ENCODE measurements around the gene LPAR2. TPM values are rescaled to one million over a fixed set of nuclear protein-coding genes. Genes with fewer than 3 reads are reported as not detected.
A peak's percentile ranks its signal among the peaks of the same experiment; 100 is the strongest.

The LPAR2 gene
- total RNA-seq, 1 experiment from 2014 or later: 22.0 TPM

DNA sequence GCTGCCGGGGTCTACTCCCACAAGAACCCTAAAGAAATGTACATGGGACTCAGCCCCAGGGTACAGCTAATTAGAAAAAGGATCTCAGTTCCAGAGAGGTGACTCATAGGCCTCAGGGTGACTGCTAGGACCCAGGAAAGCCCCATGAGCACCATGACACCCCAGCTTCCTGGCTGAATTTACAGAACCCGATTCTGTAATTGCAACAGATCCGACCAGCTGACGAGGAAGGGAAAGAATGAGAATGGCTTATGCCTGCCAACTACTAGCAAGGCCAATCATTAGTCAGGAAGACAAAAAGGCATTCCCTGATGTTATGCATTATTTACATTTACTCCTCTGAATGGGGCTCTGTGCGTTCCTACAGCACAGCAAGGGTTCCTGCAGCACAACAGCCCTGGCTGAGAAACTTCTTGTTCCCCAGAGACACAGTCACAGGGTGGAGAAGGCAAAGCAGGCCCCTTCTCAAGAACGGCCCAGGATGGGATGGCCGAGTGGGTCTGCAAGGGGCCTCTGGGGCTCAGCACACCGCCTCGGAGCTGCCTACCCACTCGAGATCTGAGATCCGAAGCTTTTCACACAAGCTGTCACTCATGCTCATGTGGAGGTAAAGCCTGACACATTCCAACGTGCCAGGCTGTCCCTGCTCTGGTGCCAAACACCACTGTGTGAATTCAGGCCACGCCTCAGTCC is 36.7 kb downstream of the LPAR2 start:
- H3K79me2 ChIP-seq (ENCODE audit: low read length): no peaks in the 10 kb centered on the region
- H3K36me3 ChIP-seq (ENCODE audit: insufficient read depth, low read length): no peaks in the 10 kb centered on the region
- H3K4me2 ChIP-seq (ENCODE audit: low read depth, low read length, poor library complexity, severe bottlenecking): no peak overlapping the region
- H3K27ac ChIP-seq (ENCODE audit: low read length): no peak overlapping the region
- no peak for DNase-seq
- H3K4me3 ChIP-seq (ENCODE audit: low read length): no peak overlapping the region
- H3K9me3 ChIP-seq (ENCODE audit: low read length): no peaks in the 10 kb centered on the region
- no peaks in the 10 kb centered on the region for H4K20me1 ChIP-seq (ENCODE audit: insufficient read depth, low read depth, low read length)
- H3K9me2 ChIP-seq (replicated peaks; ENCODE audit: insufficient read depth, low read length): no peaks in the 10 kb centered on the region
- no peak overlapping the region for H3K9ac ChIP-seq (ENCODE audit: low read length)
- H3K27me3 ChIP-seq (ENCODE audit: low read length): no peaks in the 10 kb centered on the region
- no peak overlapping the region for H2AFZ ChIP-seq (ENCODE audit: low read length)
- peaks cover 3% of the 10 kb centered on the region; the same call in 1 of the 2 replicates for H3K4me1 ChIP-seq (ENCODE audit: low read length)

DNA sequence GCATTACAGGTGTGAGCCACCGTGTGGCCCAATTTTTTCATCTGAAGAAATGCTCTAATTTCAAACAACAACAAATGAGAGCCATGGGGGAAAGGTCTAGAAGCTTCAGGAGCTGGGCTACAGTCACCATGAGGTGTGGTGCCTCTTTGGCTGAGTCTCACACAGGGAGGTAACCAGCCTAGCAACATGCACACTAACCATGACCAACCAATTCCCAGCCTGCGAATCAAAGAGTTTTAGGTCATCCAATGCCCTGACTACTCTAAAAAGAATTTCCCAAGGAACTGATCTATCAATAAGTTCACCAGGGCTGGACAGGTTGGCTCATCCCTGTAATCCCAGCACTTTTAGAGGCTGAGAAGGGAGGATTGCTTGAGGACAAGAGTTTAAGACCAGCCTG is 39.5 kb downstream of the LPAR2 start:
- H3K79me2 ChIP-seq (ENCODE audit: low read length): no peaks in the 10 kb centered on the region
- no peak overlapping the region for H3K27ac ChIP-seq (ENCODE audit: low read length)
- H3K4me1 ChIP-seq (ENCODE audit: low read length): peaks cover 3% of the 10 kb centered on the region; the same call in 1 of the 2 replicates
- H2AFZ ChIP-seq (ENCODE audit: low read length): no peak overlapping the region
- DNase-seq: no peak
- H4K20me1 ChIP-seq (ENCODE audit: insufficient read depth, low read depth, low read length): no peaks in the 10 kb centered on the region
- no peak overlapping the region for H3K4me3 ChIP-seq (ENCODE audit: low read length)
- no peaks in the 10 kb centered on the region for H3K36me3 ChIP-seq (ENCODE audit: insufficient read depth, low read length)
- H3K9me3 ChIP-seq (ENCODE audit: low read length): no peaks in the 10 kb centered on the region
- H3K9me2 ChIP-seq (replicated peaks; ENCODE audit: insufficient read depth, low read length): no peaks in the 10 kb centered on the region
- H3K4me2 ChIP-seq (ENCODE audit: low read depth, low read length, poor library complexity, severe bottlenecking): no peak overlapping the region
- H3K27me3 ChIP-seq (ENCODE audit: low read length): no peaks in the 10 kb centered on the region
- no peak overlapping the region for H3K9ac ChIP-seq (ENCODE audit: low read length)

DNA sequence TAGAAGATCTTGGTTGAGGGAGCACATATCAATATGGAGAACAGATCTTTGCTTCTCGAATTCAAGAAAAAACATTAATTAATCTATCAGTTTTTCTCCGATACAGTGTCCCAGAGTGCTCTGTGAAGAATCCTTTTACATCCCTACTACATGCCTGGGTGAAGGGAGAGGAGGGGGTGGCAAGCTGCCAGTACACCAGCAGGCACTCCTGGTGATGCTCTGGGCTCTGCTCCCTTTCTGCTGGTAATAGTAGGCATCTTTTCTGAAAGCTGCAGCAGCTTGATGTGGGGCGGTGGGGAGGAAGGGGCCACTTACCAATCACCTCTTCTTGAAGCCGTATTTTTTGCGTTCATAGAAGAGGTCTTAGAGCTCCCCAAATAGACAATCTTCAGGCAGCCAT is 40.2 kb downstream of the LPAR2 start:
- Histone ChIP-seq H3K36me3 (ENCODE audit: insufficient read depth, low read length) (no peaks in the 10 kb centered on the region), H3K4me3 (ENCODE audit: low read length) (no peak overlapping the region), H3K9ac (ENCODE audit: low read length) (no peak overlapping the region), H3K9me3 (ENCODE audit: low read length) (no peaks in the 10 kb centered on the region), H3K4me2 (ENCODE audit: low read depth, low read length, poor library complexity, severe bottlenecking) (no peak overlapping the region), H2AFZ (ENCODE audit: low read length) (no peak overlapping the region), H4K20me1 (ENCODE audit: insufficient read depth, low read depth, low read length) (no peaks in the 10 kb centered on the region), H3K9me2 (replicated peaks; ENCODE audit: insufficient read depth, low read length) (no peaks in the 10 kb centered on the region), H3K27ac (ENCODE audit: low read length) (no peak overlapping the region), H3K27me3 (ENCODE audit: low read length) (no peaks in the 10 kb centered on the region), H3K4me1 (ENCODE audit: low read length) (peaks cover 3% of the 10 kb centered on the region; the same call in 1 of the 2 replicates), H3K79me2 (ENCODE audit: low read length) (no peaks in the 10 kb centered on the region)
- DNase-seq: no peak

DNA sequence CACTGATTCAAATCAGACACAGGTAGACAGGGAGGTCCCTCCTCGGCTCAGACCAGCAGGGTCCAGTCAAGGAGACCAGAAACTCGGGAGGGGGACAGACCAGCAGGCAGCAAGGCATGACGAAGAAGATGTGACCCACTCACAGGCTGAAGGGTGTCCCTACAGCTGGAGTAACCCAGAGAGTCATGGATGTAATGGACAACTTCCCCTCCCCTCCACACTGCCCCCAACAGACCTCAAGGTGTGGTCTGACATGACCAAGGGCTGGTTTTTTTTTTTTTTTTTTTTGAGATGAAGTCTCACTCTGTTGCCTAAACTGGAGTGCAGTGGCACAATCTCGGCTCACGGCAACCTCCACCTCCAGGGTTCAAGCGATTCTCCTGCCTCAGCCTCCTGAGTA is 43.7 kb downstream of the LPAR2 start:
- Histone ChIP-seq H3K27me3 (ENCODE audit: low read length) (no peaks in the 10 kb centered on the region), H2AFZ (ENCODE audit: low read length) (no peak overlapping the region), H3K9ac (ENCODE audit: low read length) (no peak overlapping the region), H3K27ac (ENCODE audit: low read length) (no peak overlapping the region), H4K20me1 (ENCODE audit: insufficient read depth, low read depth, low read length) (no peaks in the 10 kb centered on the region), H3K4me2 (ENCODE audit: low read depth, low read length, poor library complexity, severe bottlenecking) (no peak overlapping the region), H3K79me2 (ENCODE audit: low read length) (no peaks in the 10 kb centered on the region), H3K4me3 (ENCODE audit: low read length) (no peak overlapping the region), H3K36me3 (ENCODE audit: insufficient read depth, low read length) (no peaks in the 10 kb centered on the region), H3K9me3 (ENCODE audit: low read length) (no peaks in the 10 kb centered on the region), H3K9me2 (replicated peaks; ENCODE audit: insufficient read depth, low read length) (no peaks in the 10 kb centered on the region), H3K4me1 (ENCODE audit: low read length) (no peaks in the 10 kb centered on the region)
- no peak for DNase-seq

DNA sequence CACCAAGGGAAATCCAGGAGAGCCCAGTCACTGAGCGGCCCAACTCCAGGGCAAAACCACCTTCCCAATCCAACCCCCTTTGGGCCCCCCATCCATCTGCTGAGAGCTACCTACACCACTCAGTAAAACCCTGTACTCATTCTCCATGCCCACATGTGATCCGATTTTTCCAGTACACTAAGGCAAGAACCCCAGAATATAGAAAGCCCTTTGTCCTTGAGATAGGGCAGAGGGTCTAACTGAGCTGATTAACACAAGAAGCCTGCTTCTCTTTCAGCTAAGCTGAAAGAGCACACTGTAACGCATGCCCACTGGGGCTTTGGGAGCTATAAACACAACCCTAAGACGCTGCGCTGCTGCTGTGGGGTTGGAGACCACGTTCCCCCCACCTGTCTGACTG is 45.5 kb downstream of the LPAR2 start:
- Histone ChIP-seq H3K79me2 (ENCODE audit: low read length) (no peaks in the 10 kb centered on the region), H3K9me2 (replicated peaks; ENCODE audit: insufficient read depth, low read length) (no peaks in the 10 kb centered on the region), H2AFZ (ENCODE audit: low read length) (no peak overlapping the region), H3K36me3 (ENCODE audit: insufficient read depth, low read length) (no peaks in the 10 kb centered on the region), H3K9me3 (ENCODE audit: low read length) (no peaks in the 10 kb centered on the region), H4K20me1 (ENCODE audit: insufficient read depth, low read depth, low read length) (no peaks in the 10 kb centered on the region), H3K27me3 (ENCODE audit: low read length) (no peaks in the 10 kb centered on the region), H3K4me1 (ENCODE audit: low read length) (no peaks in the 10 kb centered on the region), H3K4me2 (ENCODE audit: low read depth, low read length, poor library complexity, severe bottlenecking) (no peak overlapping the region), H3K9ac (ENCODE audit: low read length) (no peak overlapping the region), H3K4me3 (ENCODE audit: low read length) (no peak overlapping the region), H3K27ac (ENCODE audit: low read length) (no peak overlapping the region)
- DNase-seq: no peak

DNA sequence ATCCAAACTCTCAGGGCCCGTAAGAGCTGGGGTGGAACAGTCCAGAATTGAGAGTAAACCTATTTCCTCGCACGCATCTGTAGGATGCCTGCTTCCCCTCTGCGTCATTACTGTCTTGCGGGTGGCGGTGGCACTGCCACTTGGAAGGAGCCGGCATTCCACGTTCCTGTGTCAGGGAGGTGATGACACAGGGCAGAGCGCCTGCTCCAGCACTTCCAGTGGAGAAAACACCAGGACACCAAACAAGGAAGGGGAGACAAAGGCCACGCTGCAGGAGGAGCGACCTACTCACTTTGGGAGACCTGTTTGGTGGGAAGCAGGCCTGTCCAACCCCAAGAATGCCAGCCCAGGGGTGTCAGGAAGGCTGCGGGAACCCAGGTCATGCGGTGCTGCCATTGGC is 46.6 kb downstream of the LPAR2 start:
- H3K9me2 ChIP-seq (replicated peaks; ENCODE audit: insufficient read depth, low read length): no peaks in the 10 kb centered on the region
- H3K27me3 ChIP-seq (ENCODE audit: low read length): no peaks in the 10 kb centered on the region
- H4K20me1 ChIP-seq (ENCODE audit: insufficient read depth, low read depth, low read length): no peaks in the 10 kb centered on the region
- H3K9me3 ChIP-seq (ENCODE audit: low read length): no peaks in the 10 kb centered on the region
- H3K4me3 ChIP-seq (ENCODE audit: low read length): no peak overlapping the region
- no peak overlapping the region for H3K9ac ChIP-seq (ENCODE audit: low read length)
- no peak overlapping the region for H3K27ac ChIP-seq (ENCODE audit: low read length)
- no peak overlapping the region for H2AFZ ChIP-seq (ENCODE audit: low read length)
- no peak for DNase-seq
- no peaks in the 10 kb centered on the region for H3K79me2 ChIP-seq (ENCODE audit: low read length)
- H3K4me2 ChIP-seq (ENCODE audit: low read depth, low read length, poor library complexity, severe bottlenecking): no peak overlapping the region
- no peaks in the 10 kb centered on the region for H3K4me1 ChIP-seq (ENCODE audit: low read length)
- H3K36me3 ChIP-seq (ENCODE audit: insufficient read depth, low read length): no peaks in the 10 kb centered on the region

DNA sequence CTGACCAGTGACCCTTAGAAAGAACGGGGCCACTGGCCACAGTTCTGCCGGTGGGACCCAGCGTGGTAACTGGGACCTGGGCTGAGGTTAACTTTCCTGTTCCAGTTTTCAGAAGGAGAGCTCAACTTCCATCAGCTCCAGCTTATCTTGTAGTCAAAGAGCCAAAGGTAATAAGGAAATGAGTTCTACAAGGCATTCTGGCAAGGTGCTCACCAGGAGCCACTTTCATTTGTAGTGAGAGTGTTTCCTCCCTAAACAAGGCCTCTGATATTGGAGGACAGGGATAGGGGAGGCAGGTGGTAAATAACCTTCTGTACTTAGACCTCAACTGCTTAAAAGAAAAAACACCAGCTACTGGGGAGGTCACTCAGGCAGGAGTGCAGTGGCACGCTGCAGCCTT is 47.6 kb downstream of the LPAR2 start:
- H3K36me3 ChIP-seq (ENCODE audit: insufficient read depth, low read length): no peaks in the 10 kb centered on the region
- H3K27ac ChIP-seq (ENCODE audit: low read length): no peak overlapping the region
- no peaks in the 10 kb centered on the region for H3K9me2 ChIP-seq (replicated peaks; ENCODE audit: insufficient read depth, low read length)
- DNase-seq: no peak
- H3K9ac ChIP-seq (ENCODE audit: low read length): no peak overlapping the region
- no peak overlapping the region for H3K4me2 ChIP-seq (ENCODE audit: low read depth, low read length, poor library complexity, severe bottlenecking)
- H2AFZ ChIP-seq (ENCODE audit: low read length): no peak overlapping the region
- no peaks in the 10 kb centered on the region for H3K27me3 ChIP-seq (ENCODE audit: low read length)
- H3K4me1 ChIP-seq (ENCODE audit: low read length): no peaks in the 10 kb centered on the region
- no peak overlapping the region for H3K4me3 ChIP-seq (ENCODE audit: low read length)
- no peaks in the 10 kb centered on the region for H3K9me3 ChIP-seq (ENCODE audit: low read length)
- H4K20me1 ChIP-seq (ENCODE audit: insufficient read depth, low read depth, low read length): no peaks in the 10 kb centered on the region
- no peaks in the 10 kb centered on the region for H3K79me2 ChIP-seq (ENCODE audit: low read length)

DNA sequence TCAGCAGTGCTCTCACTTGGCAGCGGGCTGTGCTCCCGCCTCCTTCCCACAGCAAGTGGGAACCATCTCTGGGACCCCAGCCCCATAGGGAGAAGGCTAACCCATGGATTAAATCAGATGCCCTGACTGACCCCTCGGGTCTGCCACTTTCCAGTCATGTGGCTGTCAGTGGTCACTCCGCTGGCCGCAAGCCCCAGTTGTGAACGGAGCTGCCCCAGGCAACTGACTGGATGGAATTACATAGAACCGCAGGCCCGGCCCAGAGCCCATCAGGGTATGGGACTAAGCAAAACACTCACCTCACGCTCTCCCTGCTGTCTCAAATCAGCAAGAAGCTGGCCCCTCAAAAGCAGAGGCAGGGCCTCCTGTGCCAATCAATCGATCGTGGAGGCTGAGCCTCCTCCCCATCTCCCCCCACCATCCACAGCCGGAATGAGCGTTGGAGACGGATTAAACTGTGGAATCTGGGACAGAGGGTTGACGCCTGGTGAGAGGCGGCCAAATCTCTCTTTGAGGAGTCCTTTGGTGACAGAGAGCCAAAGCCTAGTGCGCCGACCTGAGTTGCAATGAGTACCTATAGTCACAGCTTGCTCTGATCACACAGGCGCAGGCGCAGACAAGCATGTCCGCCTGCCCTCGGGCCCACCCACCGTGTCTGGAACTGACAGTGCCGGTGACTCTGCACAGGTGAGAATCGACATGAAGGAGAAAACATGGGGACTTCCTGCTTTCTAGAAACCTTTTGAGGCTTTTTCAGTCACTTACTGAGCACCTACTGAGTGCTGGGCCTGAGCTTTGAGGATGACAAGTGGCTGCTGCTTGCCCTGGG is 48.3 kb downstream of the LPAR2 start:
- no peaks in the 10 kb centered on the region for H3K79me2 ChIP-seq (ENCODE audit: low read length)
- H3K4me1 ChIP-seq (ENCODE audit: low read length): no peaks in the 10 kb centered on the region
- H3K4me2 ChIP-seq (ENCODE audit: low read depth, low read length, poor library complexity, severe bottlenecking): no peak overlapping the region
- no peak overlapping the region for H3K4me3 ChIP-seq (ENCODE audit: low read length)
- H3K27ac ChIP-seq (ENCODE audit: low read length): no peak overlapping the region
- no peaks in the 10 kb centered on the region for H3K36me3 ChIP-seq (ENCODE audit: insufficient read depth, low read length)
- no peak overlapping the region for H2AFZ ChIP-seq (ENCODE audit: low read length)
- H3K9me2 ChIP-seq (replicated peaks; ENCODE audit: insufficient read depth, low read length): no peaks in the 10 kb centered on the region
- no peaks in the 10 kb centered on the region for H3K9me3 ChIP-seq (ENCODE audit: low read length)
- H3K9ac ChIP-seq (ENCODE audit: low read length): no peak overlapping the region
- no peaks in the 10 kb centered on the region for H3K27me3 ChIP-seq (ENCODE audit: low read length)
- H4K20me1 ChIP-seq (ENCODE audit: insufficient read depth, low read depth, low read length): no peaks in the 10 kb centered on the region
- DNase-seq: peak; percentile 22
